NCI-H1694 treated with DMSO at 0.1 percent for 48 hours (cell line): ENCODE measurements around the gene SLC9A9.
"Not testable (repeated sequence)": the region's sequence is repeated elsewhere in the genome, so short reads cannot be mapped to it uniquely, and the experiment has no call there.

Source experiments
- DNase-seq: peaks from one replicate; lab custom pipeline; 2025; lab: John Stamatoyannopoulos, UW

Gene SLC9A9

GRCh38 chr3:143450632-143451031, 397.6 kb downstream of the SLC9A9 start:
- no peak for DNase-seq

GRCh38 chr3:143447491-143447890, 400.8 kb downstream of the SLC9A9 start:
- DNase-seq, result no peak

GRCh38 chr3:143445118-143445517, 403.1 kb downstream of the SLC9A9 start:
- no peak for DNase-seq

- no peak for DNase-seq
Observed at GRCh38 chr3:143443851-143444331, 404.4 kb downstream of the SLC9A9 start.

- no peak for DNase-seq
Observed at GRCh38 chr3:143442814-143443447, 405.3 kb downstream of the SLC9A9 start.

GRCh38 chr3:143441516-143442171, 406.6 kb downstream of the SLC9A9 start:
- DNase-seq, result no peak

GRCh38 chr3:143439817-143440216, 408.5 kb downstream of the SLC9A9 start:
- no peak for DNase-seq

GRCh38 chr3:143437405-143437804, 410.9 kb downstream of the SLC9A9 start:
- no peak for DNase-seq

- DNase-seq, result no peak
Observed at GRCh38 chr3:143436231-143436930, 411.9 kb downstream of the SLC9A9 start.

- DNase-seq, result no peak
Observed at GRCh38 chr3:143433787-143434378, 414.4 kb downstream of the SLC9A9 start.

GRCh38 chr3:143431298-143431697, 417.0 kb downstream of the SLC9A9 start:
- not testable (repeated sequence) for DNase-seq

GRCh38 chr3:143430568-143430967, 417.7 kb downstream of the SLC9A9 start:
- no peak for DNase-seq

GRCh38 chr3:143429628-143430514, 418.4 kb downstream of the SLC9A9 start:
- no peak for DNase-seq

GRCh38 chr3:143428294-143428693, 420.0 kb downstream of the SLC9A9 start:
- no peak for DNase-seq

- DNase-seq, result no peak
Observed at GRCh38 chr3:143427631-143428030, 420.6 kb downstream of the SLC9A9 start.

GRCh38 chr3:143424874-143425273, 423.4 kb downstream of the SLC9A9 start:
- no peak for DNase-seq

GRCh38 chr3:143421556-143421955, 426.7 kb downstream of the SLC9A9 start:
- DNase-seq, result no peak

GRCh38 chr3:143419611-143420010, 428.7 kb downstream of the SLC9A9 start:
- DNase-seq, result no peak

GRCh38 chr3:143418391-143418790, 429.9 kb downstream of the SLC9A9 start:
- DNase-seq, result no peak

- DNase-seq, result no peak
Observed at GRCh38 chr3:143416229-143416628, 432.0 kb downstream of the SLC9A9 start.

GRCh38 chr3:143414571-143415253, 433.6 kb downstream of the SLC9A9 start:
- no peak for DNase-seq
